Tibial artery (tissue), 4 donors: ENCODE measurements around the gene AHSA1.
A peak's percentile ranks its signal among the peaks of the same experiment; 100 is the strongest.

Source experiments
- DNase-seq, 2 donors: peaks; one replicate each; pipeline ENCODE4 v3.0.0-alpha.2; 2019
- H3K27ac ChIP-seq, 2 donors: fragments of 200-600 bp; sonication (generic) in 1 of 2; 1 replicate in 1 of 2; 2 replicates in 1 of 2; pipeline ENCODE4 v1.5.1; 2018 to 2019; ENCODE audit warnings: mild to moderate bottlenecking in 1 of 2
- H3K27me3 ChIP-seq, 2 donors: fragments of 200-600 bp; sonication (generic) in 1 of 2; one replicate each; pipeline versions ENCODE4 v1.5.1 to v1.6.0; 2016 to 2019
- H3K36me3 ChIP-seq, 3 donors: fragments of 200-600 bp; sonication (generic) in 2 of 3; one replicate each; pipeline ENCODE4 v1.5.1; 2016 to 2019; ENCODE audit warnings: mild to moderate bottlenecking in 2 of 3
- H3K4me1 ChIP-seq, 4 donors: fragments of 200-600 bp; sonication (generic) in 2 of 4; 1 replicate in 3 of 4; 2 replicates in 1 of 4; pipeline ENCODE4 v1.5.1; 2016 to 2019
- H3K4me3 ChIP-seq, 2 donors: fragments of 200-600 bp; sonication (generic) in 1 of 2; 1 replicate in 1 of 2; 2 replicates in 1 of 2; pipeline ENCODE4 v1.5.1; 2018 to 2019; ENCODE audit warnings: mild to moderate bottlenecking in 2 of 2
- H3K9me3 ChIP-seq, 3 donors: fragments of 200-600 bp; sonication (generic) in 1 of 3; one replicate each; pipeline ENCODE4 v1.5.1; 2016 to 2019
- CTCF ChIP-seq, 2 experiments: fragments of 200-600 bp in 1 of 2; fragments of 450-650 bp in 1 of 2; IDR thresholded peaks; one replicate each; pipeline ENCODE4 v1.5.1; 2017 to 2019; ENCODE audit warnings: antibody characterized with exemption in 2 of 2, mild to moderate bottlenecking in 1 of 2, moderate library complexity in 1 of 2
- intact Hi-C: fragments of 100-400 bp; cut with DNase I; formaldehyde crosslinking; loops from one replicate; pipeline ENCODE4 v1.15.0; 2023; ENCODE audit warnings: low total_unique reads

Gene AHSA1

GRCh38 chr14:77491056-77491455 lies 33.2 kb downstream of the AHSA1 start:
- DNase-seq = no peak
- H3K36me3 ChIP-seq = no peaks in the 10 kb centered on the region
- H3K4me3 ChIP-seq = no peak overlapping the region
- H3K27ac ChIP-seq = no peak overlapping the region
- TF ChIP-seq CTCF (IDR thresholded peaks at IDR 0.05) = no peak
- no peaks in the 10 kb centered on the region for H3K9me3 ChIP-seq
- intact Hi-C loops = no loop called here
- H3K27me3 ChIP-seq = peaks cover 0 to 5% of the 10 kb centered on the region in 2 donors
- no peaks in the 10 kb centered on the region for H3K4me1 ChIP-seq

GRCh38 chr14:77495334-77495733 lies 37.4 kb downstream of the AHSA1 start:
- no peak for TF ChIP-seq CTCF (IDR thresholded peaks at IDR 0.05)
- Histone ChIP-seq H3K27ac (no peak overlapping the region), H3K27me3 (peaks cover 5 to 40% of the 10 kb centered on the region in 2 donors), H3K36me3 (no peaks in the 10 kb centered on the region), H3K4me3 (no peak overlapping the region), H3K4me1 (peaks cover 0 to 18% (median 15%) of the 10 kb centered on the region in 4 donors), H3K9me3 (no peaks in the 10 kb centered on the region)
- intact Hi-C loops = no loop called here
- no peak for DNase-seq

GRCh38 chr14:77498120-77498979 lies 40.5 kb downstream of the AHSA1 start, which contains the start of gene ISM2:
TSS of gene ISM2 (minus strand) at chr14:77498816. CDS start at chr14:77498793, 23 bp downstream.
- no peak for TF ChIP-seq CTCF (IDR thresholded peaks at IDR 0.05)
- no peaks in the 10 kb centered on the region for H3K9me3 ChIP-seq
- DNase-seq = no peak
- H3K4me3 ChIP-seq = peak within 1 kb of the TSS; percentile 40 to 62
- no peak within 1 kb of the TSS for H3K27ac ChIP-seq
- H3K36me3 ChIP-seq = no peaks in the 10 kb centered on the region
- peaks cover 5 to 40% of the 10 kb centered on the region in 2 donors for H3K27me3 ChIP-seq
- H3K4me1 ChIP-seq = peaks cover 0 to 18% (median 15%) of the 10 kb centered on the region in 4 donors
- intact Hi-C loops = no loop called here

- peaks cover 0 to 18% (median 15%) of the 10 kb centered on the region in 4 donors for H3K4me1 ChIP-seq
- DNase-seq = no peak
- TF ChIP-seq CTCF (IDR thresholded peaks at IDR 0.05) = no peak
- peak overlapping the region; percentile 40 to 62 for H3K4me3 ChIP-seq
- no peak overlapping the region for H3K27ac ChIP-seq
- H3K9me3 ChIP-seq = no peaks in the 10 kb centered on the region
- no peaks in the 10 kb centered on the region for H3K36me3 ChIP-seq
- intact Hi-C loops = no loop called here
- peaks cover 5 to 40% of the 10 kb centered on the region in 2 donors for H3K27me3 ChIP-seq
Measured at GRCh38 chr14:77498984-77499527, 41.2 kb downstream of the AHSA1 start.

GRCh38 chr14:77502109-77502782 lies 44.4 kb downstream of the AHSA1 start:
- TF ChIP-seq CTCF (IDR thresholded peaks at IDR 0.05) = no peak
- peaks cover 0 to 3% (median 2%) of the 10 kb centered on the region in 3 donors for H3K36me3 ChIP-seq
- H3K4me3 ChIP-seq = no peak overlapping the region
- intact Hi-C loops = no loop called here
- peaks cover 5 to 31% of the 10 kb centered on the region in 2 donors for H3K27me3 ChIP-seq
- H3K4me1 ChIP-seq = peaks cover 0 to 18% (median 15%) of the 10 kb centered on the region in 4 donors
- no peak overlapping the region for H3K27ac ChIP-seq
- H3K9me3 ChIP-seq = no peaks in the 10 kb centered on the region
- no peak for DNase-seq
